ENCODE data around the gene HOXA1. TPM values are rescaled to one million over a fixed set of nuclear protein-coding genes. Genes with fewer than 3 reads are reported as not detected.

The HOXA1 gene
- total RNA-seq, 2 donors from 2014 or later = 0.39 TPM; not detected in 1

DNA sequence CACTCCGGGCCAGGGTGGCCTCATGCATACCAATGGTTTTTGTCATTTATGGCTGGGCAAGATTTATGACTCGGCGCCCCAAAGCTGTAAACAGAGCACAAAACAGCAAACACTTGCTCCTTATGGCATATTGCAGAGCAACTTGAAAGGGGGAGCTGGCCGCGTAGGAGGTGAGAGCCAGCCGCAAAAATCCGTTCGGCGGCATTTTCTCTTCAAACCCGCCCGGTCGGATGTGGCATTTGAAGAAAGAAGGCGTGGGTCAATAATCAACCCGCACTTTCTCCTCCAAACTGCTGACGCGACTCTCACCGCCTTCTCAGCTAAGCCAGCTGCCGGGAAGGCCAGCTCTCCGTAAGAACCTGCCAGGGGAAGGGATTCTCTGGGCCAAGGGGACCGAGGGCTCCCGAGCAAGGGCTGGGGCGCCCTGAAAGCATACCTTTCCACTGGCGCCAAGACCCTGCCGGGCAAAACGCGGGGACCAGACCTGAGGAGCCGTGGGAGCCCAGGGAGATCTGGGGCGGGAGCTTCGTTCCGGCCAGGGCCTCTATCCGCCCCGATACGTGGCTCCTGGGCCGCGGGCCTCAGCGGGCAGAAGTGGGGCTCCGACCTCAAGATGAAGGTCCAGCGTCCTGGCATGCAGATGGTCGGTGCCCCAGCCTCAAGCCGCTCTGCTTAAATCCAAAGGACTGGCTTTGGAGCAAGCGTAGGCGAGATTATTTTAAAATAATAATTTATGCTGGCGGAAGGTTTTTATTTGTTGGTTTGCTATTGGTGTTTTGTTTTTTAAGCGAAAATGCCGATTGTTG, 19.6 kb upstream of the HOXA1 start:
- Mint-ChIP-seq H3K27ac (no peak overlapping the region), H3K4me3 (no peak overlapping the region), H3K27me3 (peaks cover 7% of the 10 kb centered on the region), H3K4me1 (no peaks in the 10 kb centered on the region), H3K9me3 (no peaks in the 10 kb centered on the region), H3K36me3 (ENCODE audit: low read depth) (no peaks in the 10 kb centered on the region)
- no peak for ATAC-seq (replicated peaks)

- Mint-ChIP-seq H3K27me3 (peaks cover 7% of the 10 kb centered on the region), H3K9me3 (no peaks in the 10 kb centered on the region), H3K27ac (no peak overlapping the region), H3K36me3 (ENCODE audit: low read depth) (no peaks in the 10 kb centered on the region), H3K4me3 (no peak overlapping the region), H3K4me1 (no peaks in the 10 kb centered on the region)
- ATAC-seq (replicated peaks) = no peak
Measured at GRCh38 chr7:27114881-27115220, 19.1 kb upstream of the HOXA1 start.

GRCh38 chr7:27113991-27114769, 18.4 kb upstream of the HOXA1 start:
- Mint-ChIP-seq H3K36me3 (ENCODE audit: low read depth) (no peaks in the 10 kb centered on the region), H3K4me1 (no peaks in the 10 kb centered on the region), H3K4me3 (no peak overlapping the region), H3K27me3 (peaks cover 7% of the 10 kb centered on the region), H3K27ac (no peak overlapping the region), H3K9me3 (no peaks in the 10 kb centered on the region)
- ATAC-seq (replicated peaks) = no peak

DNA sequence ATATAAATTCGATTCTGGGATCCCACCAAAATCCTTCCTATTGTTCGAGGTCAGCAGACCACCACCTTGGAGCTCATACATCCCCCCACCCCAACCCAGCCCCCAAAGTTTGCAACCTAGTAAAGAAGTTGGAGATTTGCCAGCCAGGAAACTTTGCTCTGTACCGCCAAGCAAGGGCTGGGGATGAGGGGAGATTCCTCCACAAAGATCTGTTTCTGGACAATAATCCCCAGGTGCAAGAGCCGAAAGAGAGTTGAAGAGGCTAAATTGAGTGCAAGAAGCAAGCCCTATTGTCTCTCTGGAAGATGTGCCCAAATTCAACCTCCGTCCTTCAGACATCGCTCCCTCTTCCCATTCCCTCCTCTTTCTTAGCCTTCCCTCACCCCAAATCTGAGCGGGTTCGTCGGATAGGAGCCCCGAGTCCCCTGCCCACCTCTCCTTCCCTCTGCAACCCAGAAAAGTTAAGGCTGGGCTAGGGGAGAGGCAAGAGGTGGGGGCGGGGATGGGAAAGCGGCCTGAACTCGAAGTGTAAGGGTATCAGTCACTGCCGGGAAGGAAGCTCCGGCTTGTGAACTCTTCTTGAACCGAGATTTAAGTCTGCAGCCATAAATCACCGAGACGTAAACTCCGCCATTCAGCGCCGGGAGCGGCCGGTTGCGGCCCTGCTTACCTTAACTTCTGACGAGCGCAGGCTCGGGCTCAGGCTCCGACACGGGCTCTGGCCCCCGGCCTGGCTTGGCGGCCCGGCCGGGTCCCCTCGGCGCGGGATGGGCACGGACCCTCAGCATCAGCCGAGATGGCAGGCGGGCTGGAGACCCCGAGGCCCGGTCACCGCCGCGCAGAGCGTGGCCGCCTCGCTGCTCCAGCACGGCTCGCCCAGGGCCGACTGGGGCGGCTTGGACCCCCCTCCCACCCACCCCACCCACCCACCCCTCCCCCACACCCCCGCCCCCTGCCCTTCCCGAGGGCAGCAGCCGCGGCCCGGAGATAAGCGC, 17.5 kb upstream of the HOXA1 start:
- Mint-ChIP-seq H3K4me1 (no peaks in the 10 kb centered on the region), H3K4me3 (no peak overlapping the region), H3K36me3 (ENCODE audit: low read depth) (no peaks in the 10 kb centered on the region), H3K27me3 (peaks cover 7% of the 10 kb centered on the region), H3K27ac (no peak overlapping the region), H3K9me3 (no peaks in the 10 kb centered on the region)
- no peak for ATAC-seq (replicated peaks)

DNA sequence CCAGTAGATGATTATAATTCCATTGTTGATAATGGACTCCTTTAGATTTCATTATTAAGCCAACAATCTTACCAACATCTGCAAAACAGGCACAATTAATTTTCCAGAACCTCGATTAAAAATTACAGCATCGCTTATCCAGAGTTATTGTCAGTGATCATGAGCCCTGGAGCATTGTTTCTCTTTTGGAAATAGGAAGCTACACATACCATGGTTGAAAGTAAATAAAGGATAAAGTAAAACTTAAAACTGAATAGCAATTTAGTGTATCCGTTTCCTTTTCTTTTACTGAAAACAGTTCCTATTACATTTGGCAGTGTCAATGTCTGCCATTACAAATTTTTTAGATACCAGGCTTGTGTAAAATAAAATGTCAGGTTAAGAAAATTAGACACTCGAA, 16.6 kb upstream of the HOXA1 start:
- no peaks in the 10 kb centered on the region for H3K36me3 Mint-ChIP-seq (ENCODE audit: low read depth)
- H3K4me3 Mint-ChIP-seq = no peak overlapping the region
- no peak for ATAC-seq (replicated peaks)
- no peaks in the 10 kb centered on the region for H3K9me3 Mint-ChIP-seq
- no peak overlapping the region for H3K27ac Mint-ChIP-seq
- peaks cover 3% of the 10 kb centered on the region for H3K4me1 Mint-ChIP-seq
- peaks cover 10% of the 10 kb centered on the region for H3K27me3 Mint-ChIP-seq

- no peaks in the 10 kb centered on the region for H3K36me3 Mint-ChIP-seq (ENCODE audit: low read depth)
- H3K4me1 Mint-ChIP-seq = peaks cover 4% of the 10 kb centered on the region
Measured at GRCh38 chr7:27111751-27112277, 16.0 kb upstream of the HOXA1 start.

DNA sequence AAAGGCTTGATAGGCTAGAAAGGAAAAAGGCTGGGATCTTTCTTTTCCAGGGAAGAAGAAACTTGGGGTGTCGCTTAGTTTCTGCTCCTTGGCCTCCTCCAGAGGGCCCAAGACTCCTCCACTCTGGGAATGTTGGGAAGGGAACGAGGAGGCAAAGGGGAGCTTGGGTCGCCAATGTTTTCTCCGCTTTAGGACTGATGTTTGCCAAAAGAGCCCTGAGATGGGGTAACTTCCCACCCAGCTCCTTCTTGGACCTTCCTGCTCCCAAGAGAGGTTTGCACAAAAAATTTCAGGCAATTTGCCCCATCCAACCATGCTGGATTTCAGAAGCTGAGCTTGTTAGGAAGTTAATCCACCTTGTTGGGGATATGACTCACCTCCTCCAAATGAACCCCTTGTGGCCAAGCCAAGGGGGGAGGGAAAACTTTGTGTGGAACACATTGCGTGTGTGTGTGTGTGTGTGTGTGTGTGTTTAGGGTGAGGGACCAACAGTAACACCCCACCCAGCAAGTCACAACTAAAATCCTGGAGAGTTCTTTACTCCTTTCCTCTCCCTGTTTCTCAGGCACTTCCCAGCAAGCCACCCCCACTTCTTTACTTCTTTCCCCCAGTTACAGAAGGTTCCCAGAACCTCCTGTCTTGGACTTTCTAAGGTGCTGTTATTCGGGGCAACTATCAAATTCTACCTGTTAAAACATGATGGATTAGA, 15.4 kb upstream of the HOXA1 start:
- H3K4me1 Mint-ChIP-seq = peaks cover 4% of the 10 kb centered on the region
- H3K36me3 Mint-ChIP-seq (ENCODE audit: low read depth) = no peaks in the 10 kb centered on the region
- no peak overlapping the region for H3K4me3 Mint-ChIP-seq
- ATAC-seq (replicated peaks) = no peak
- peaks cover 10% of the 10 kb centered on the region for H3K27me3 Mint-ChIP-seq
- H3K9me3 Mint-ChIP-seq = no peaks in the 10 kb centered on the region
- H3K27ac Mint-ChIP-seq = no peak overlapping the region

More at GRCh38 chr7:27111751-27112277, 16.0 kb upstream of the HOXA1 start:
- no peaks in the 10 kb centered on the region for H3K9me3 Mint-ChIP-seq
- ATAC-seq (replicated peaks) = no peak
- no peak overlapping the region for H3K4me3 Mint-ChIP-seq
- H3K27me3 Mint-ChIP-seq = peaks cover 10% of the 10 kb centered on the region
- H3K27ac Mint-ChIP-seq = no peak overlapping the region

DNA sequence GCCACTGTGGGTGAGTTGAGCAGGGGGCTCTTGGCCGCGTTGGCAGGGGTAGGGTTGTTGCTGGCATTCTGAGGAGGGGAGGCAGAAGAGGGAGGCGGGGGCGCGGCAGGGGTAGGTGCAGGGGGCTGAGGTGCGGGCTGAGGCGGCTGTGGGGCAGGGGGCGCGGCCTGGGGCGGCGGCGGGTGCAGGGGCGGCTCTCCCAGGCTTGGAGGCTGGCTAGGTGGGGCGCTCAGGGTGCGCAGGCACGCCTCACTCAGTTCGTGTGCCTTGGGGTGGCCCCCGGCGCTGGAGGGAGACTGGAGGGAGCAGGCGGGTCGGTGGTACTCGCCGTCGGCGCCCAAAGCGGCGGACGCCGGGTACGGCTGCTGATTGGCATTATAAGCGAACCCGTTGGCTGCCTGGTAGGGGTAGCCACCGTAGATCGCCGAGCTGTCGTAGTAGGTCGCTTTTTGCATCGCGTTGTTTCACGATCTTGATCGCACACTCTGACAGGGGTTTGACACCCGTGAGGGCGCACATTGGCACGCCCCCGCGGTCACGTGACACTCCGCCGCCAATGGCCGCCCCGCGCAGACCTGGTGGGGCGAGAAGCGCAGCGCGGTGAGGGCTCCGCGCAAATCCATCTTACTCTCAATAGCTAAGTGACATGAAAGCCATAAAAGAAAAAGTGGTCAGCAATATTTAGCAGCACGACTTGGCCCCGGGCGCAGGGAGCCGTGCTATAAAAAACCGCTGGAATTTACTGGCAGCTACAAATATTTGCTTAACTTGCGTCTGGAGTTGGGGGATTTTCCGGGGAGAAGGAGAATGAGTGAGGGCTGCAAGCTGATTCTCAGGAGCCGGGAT, 14.6 kb upstream of the HOXA1 start:
- H3K9me3 Mint-ChIP-seq = no peaks in the 10 kb centered on the region
- ATAC-seq (replicated peaks) = no peak

GRCh38 chr7:27109466-27110185, 13.8 kb upstream of the HOXA1 start:
- Mint-ChIP-seq H3K4me3 (no peak overlapping the region), H3K4me1 (peaks cover 4% of the 10 kb centered on the region), H3K9me3 (no peaks in the 10 kb centered on the region), H3K27ac (no peak overlapping the region), H3K27me3 (peaks cover 15% of the 10 kb centered on the region), H3K36me3 (ENCODE audit: low read depth) (no peaks in the 10 kb centered on the region)
- ATAC-seq (replicated peaks) = no peak

More for the DNA sequence above, 14.6 kb upstream of the HOXA1 start:
- H3K27me3 Mint-ChIP-seq = peaks cover 11% of the 10 kb centered on the region
- no peak overlapping the region for H3K27ac Mint-ChIP-seq
- peaks cover 4% of the 10 kb centered on the region for H3K4me1 Mint-ChIP-seq
- no peak overlapping the region for H3K4me3 Mint-ChIP-seq
- H3K36me3 Mint-ChIP-seq (ENCODE audit: low read depth) = no peaks in the 10 kb centered on the region

- no peaks in the 10 kb centered on the region for H3K36me3 Mint-ChIP-seq (ENCODE audit: low read depth)
- no peak overlapping the region for H3K27ac Mint-ChIP-seq
- no peak overlapping the region for H3K4me3 Mint-ChIP-seq
- ATAC-seq (replicated peaks) = no peak
- peaks cover 25% of the 10 kb centered on the region for H3K27me3 Mint-ChIP-seq
- peaks cover 8% of the 10 kb centered on the region for H3K4me1 Mint-ChIP-seq
- no peaks in the 10 kb centered on the region for H3K9me3 Mint-ChIP-seq
Measured at GRCh38 chr7:27108390-27109127, 12.8 kb upstream of the HOXA1 start.

GRCh38 chr7:27107391-27108381, 11.9 kb upstream of the HOXA1 start:
- Mint-ChIP-seq H3K4me1 (peaks cover 14% of the 10 kb centered on the region), H3K9me3 (no peaks in the 10 kb centered on the region), H3K4me3 (no peak overlapping the region), H3K27ac (no peak overlapping the region), H3K27me3 (peaks cover 30% of the 10 kb centered on the region), H3K36me3 (ENCODE audit: low read depth) (peaks cover 4% of the 10 kb centered on the region)
- ATAC-seq (replicated peaks) = no peak

Measured in activated T-helper 17 cell treated with anti-CD3 and anti-CD28 coated beads, Interleukin-2, amount 50 U/mL, for 72 hours (primary cell).